Gastroesophageal sphincter (tissue), 4 donors: ENCODE results near the gene LDLRAD2. TPM values are rescaled to one million over a fixed set of nuclear protein-coding genes. Genes with fewer than 3 reads are reported as not detected.

ENCODE experiments used
- ATAC-seq: fragments of 150-250 bp; one replicate; pipeline ENCODE4 v1.9.1; 2016; ENCODE audit warnings: mild to moderate bottlenecking, moderate library complexity
- H3K27ac ChIP-seq, 4 donors: fragments of 200-600 bp; sonication (generic) in 3 of 4; 1 replicate in 3 of 4; 2 replicates in 1 of 4; pipeline ENCODE4 v1.5.1; 2016 to 2019
- H3K27me3 ChIP-seq: fragments of 200-600 bp; sonication (generic); one replicate; pipeline ENCODE4 v1.5.1; 2019
- H3K36me3 ChIP-seq, 2 donors: fragments of 200-600 bp; sonication (generic); one replicate each; pipeline ENCODE4 v1.5.1; 2019; ENCODE audit warnings: control low read depth in 1 of 2
- H3K4me1 ChIP-seq, 3 donors: fragments of 200-600 bp; sonication (generic); 1 replicate in 2 of 3; 2 replicates in 1 of 3; pipeline ENCODE4 v1.5.1; 2016 to 2019; ENCODE audit warnings: control low read depth in 2 of 3
- H3K4me3 ChIP-seq, 2 donors: fragments of 200-600 bp; sonication (generic); one replicate each; pipeline ENCODE4 v1.5.1; 2019; ENCODE audit warnings: mild to moderate bottlenecking in 1 of 2, moderate library complexity in 1 of 2
- H3K9me3 ChIP-seq, 3 donors: fragments of 200-600 bp; sonication (generic); one replicate each; pipeline ENCODE4 v1.5.1; 2017 to 2019; ENCODE audit warnings: control low read depth in 2 of 3
- EP300 ChIP-seq: sonication (generic); formaldehyde crosslinking; IDR thresholded peaks from one replicate; pipeline ENCODE4 v1.6.1; 2017; ENCODE audit warnings: antibody characterized with exemption, mild to moderate bottlenecking
- POLR2A ChIP-seq, 2 donors: fragments of 450-650 bp; IDR thresholded peaks; one replicate each; pipeline ENCODE4 v1.6.1; 2017; ENCODE audit warnings: antibody characterized with exemption in 2 of 2, mild to moderate bottlenecking in 2 of 2, moderate library complexity in 1 of 2
- POLR2AphosphoS5 ChIP-seq: sonication (generic); formaldehyde crosslinking; IDR thresholded peaks from one replicate; pipeline ENCODE4 v1.6.1; 2017; ENCODE audit warnings: antibody characterized with exemption
- WGBS, 2 donors: methylation state at CpG; one replicate each; pipeline ENCODE4 v1.1.5; 2018; ENCODE audit warnings: low coverage in 1 of 2; 5-methylcytosine and 5-hydroxymethylcytosine counted together
- total RNA-seq, 4 donors: library from RNA; depleted of rRNA; stranded (reverse); fragments of >200 nt; gene quantifications; one replicate each; pipeline ENCODE4 v1.1.0, GENCODE V29; 2016
- TF ChIP-seq, protein P1 (sequence below), 4 experiments: fragments of 200-600 bp in 2 of 4; fragments of 450-650 bp in 2 of 4; sonication (generic) in 1 of 4; IDR thresholded peaks; one replicate each; pipeline ENCODE4 v1.5.1; 2017 to 2019; ENCODE audit warnings: antibody characterized with exemption in 4 of 4, mild to moderate bottlenecking in 2 of 4, moderate library complexity in 2 of 4

LDLRAD2 gene
- total RNA-seq, 4 donors from 2014 or later, result 0.08 TPM; not detected in 3

- 60% methylated on average over 1 of the region's 11 CpGs; no CpG with 5 or more reads in 1 of the 2 donors for WGBS, 2 donors
- H3K36me3 ChIP-seq, result peaks cover 0 to 61% of the 10 kb centered on the region in 2 donors
- no peak overlapping the region for H3K4me3 ChIP-seq
- ATAC-seq, result no peak
- no peaks in the 10 kb centered on the region for H3K9me3 ChIP-seq
- H3K27me3 ChIP-seq, result no peaks in the 10 kb centered on the region
- H3K27ac ChIP-seq, result peak overlapping the region in 1 of 4 donors; percentile 32
- peaks cover 0 to 9% (median 0%) of the 10 kb centered on the region in 3 donors for H3K4me1 ChIP-seq
- no peak for TF ChIP-seq EP300
- TF ChIP-seq, protein P1, sequence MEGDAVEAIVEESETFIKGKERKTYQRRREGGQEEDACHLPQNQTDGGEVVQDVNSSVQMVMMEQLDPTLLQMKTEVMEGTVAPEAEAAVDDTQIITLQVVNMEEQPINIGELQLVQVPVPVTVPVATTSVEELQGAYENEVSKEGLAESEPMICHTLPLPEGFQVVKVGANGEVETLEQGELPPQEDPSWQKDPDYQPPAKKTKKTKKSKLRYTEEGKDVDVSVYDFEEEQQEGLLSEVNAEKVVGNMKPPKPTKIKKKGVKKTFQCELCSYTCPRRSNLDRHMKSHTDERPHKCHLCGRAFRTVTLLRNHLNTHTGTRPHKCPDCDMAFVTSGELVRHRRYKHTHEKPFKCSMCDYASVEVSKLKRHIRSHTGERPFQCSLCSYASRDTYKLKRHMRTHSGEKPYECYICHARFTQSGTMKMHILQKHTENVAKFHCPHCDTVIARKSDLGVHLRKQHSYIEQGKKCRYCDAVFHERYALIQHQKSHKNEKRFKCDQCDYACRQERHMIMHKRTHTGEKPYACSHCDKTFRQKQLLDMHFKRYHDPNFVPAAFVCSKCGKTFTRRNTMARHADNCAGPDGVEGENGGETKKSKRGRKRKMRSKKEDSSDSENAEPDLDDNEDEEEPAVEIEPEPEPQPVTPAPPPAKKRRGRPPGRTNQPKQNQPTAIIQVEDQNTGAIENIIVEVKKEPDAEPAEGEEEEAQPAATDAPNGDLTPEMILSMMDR (IDR thresholded peaks at IDR 0.05), result no peak
- no peak for TF ChIP-seq POLR2A (IDR thresholded peaks at IDR 0.05)
- TF ChIP-seq POLR2AphosphoS5, result no peak
Observed at GRCh38 chr1:21821385-21822019, 9.4 kb downstream of the LDLRAD2 start.

DNA sequence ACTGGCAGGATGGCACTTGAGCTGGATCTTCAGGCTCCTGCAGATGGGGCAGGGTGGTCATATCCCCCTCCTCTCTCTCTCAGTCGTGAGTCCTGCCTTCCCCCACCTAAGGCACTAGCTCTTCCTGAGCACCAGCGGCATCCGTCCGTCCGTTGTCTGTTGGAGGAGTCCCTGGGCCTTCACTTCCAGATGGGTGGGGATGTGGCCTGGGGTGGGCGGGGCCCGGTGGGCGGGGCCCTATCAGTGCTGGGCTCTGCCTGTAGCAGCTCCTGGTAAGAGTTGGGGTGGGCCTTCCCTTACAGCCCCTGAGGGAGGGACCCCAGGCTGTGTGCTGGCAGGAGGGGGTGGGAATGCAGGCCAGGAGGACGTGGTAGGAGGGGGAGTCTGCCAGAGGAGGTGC is 10.3 kb downstream of the LDLRAD2 start:
- Histone ChIP-seq H3K27me3 (no peaks in the 10 kb centered on the region), H3K4me3 (no peak overlapping the region), H3K9me3 (no peaks in the 10 kb centered on the region), H3K27ac (peak overlapping the region in 1 of 4 donors; percentile 32), H3K36me3 (peaks cover 0 to 70% of the 10 kb centered on the region in 2 donors), H3K4me1 (peaks cover 0 to 9% (median 0%) of the 10 kb centered on the region in 3 donors)
- WGBS, 2 donors, result no CpG with 5 or more reads among the region's 9 CpGs
- ATAC-seq, result peak; percentile 14
- TF ChIP-seq POLR2AphosphoS5 (no peak), POLR2A (IDR thresholded peaks at IDR 0.05) (no peak), EP300 (no peak)
- TF ChIP-seq, protein P1 (IDR thresholded peaks at IDR 0.05), result no peak

- H3K27me3 ChIP-seq, result no peaks in the 10 kb centered on the region
- peaks cover 0 to 7% (median 0%) of the 10 kb centered on the region in 3 donors for H3K4me1 ChIP-seq
- TF ChIP-seq EP300 (no peak), POLR2AphosphoS5 (no peak), POLR2A (IDR thresholded peaks at IDR 0.05) (no peak)
- TF ChIP-seq, protein P1 (IDR thresholded peaks at IDR 0.05), result no peak
- no peak for ATAC-seq
- H3K4me3 ChIP-seq, result no peak overlapping the region
- H3K36me3 ChIP-seq, result peaks cover 0 to 80% of the 10 kb centered on the region in 2 donors
- peak overlapping the region in 2 of 4 donors; percentile 19 to 51 for H3K27ac ChIP-seq
- 90% methylated on average over 2 of the region's 44 CpGs; no CpG with 5 or more reads in 1 of the 2 donors for WGBS, 2 donors
- H3K9me3 ChIP-seq, result no peaks in the 10 kb centered on the region
Observed at GRCh38 chr1:21823206-21823979, 11.3 kb downstream of the LDLRAD2 start.

- 90% methylated on average over 4 of the region's 22 CpGs; no CpG with 5 or more reads in 1 of the 2 donors for WGBS, 2 donors
- Histone ChIP-seq H3K9me3 (no peaks in the 10 kb centered on the region), H3K36me3 (peaks cover 0 to 88% of the 10 kb centered on the region in 2 donors), H3K27ac (peak overlapping the region in 3 of 4 donors; percentile 19 to 51 (median 24)), H3K4me1 (peaks cover 0 to 1% (median 0%) of the 10 kb centered on the region in 3 donors), H3K4me3 (no peak overlapping the region), H3K27me3 (no peaks in the 10 kb centered on the region)
- TF ChIP-seq, protein P1 (IDR thresholded peaks at IDR 0.05), result no peak
- TF ChIP-seq POLR2AphosphoS5, result no peak
- no peak for TF ChIP-seq POLR2A (IDR thresholded peaks at IDR 0.05)
- no peak for TF ChIP-seq EP300
- no peak for ATAC-seq
Observed at GRCh38 chr1:21823980-21824702, 12.1 kb downstream of the LDLRAD2 start.
